A549 (cell line): ENCODE data around the gene PHGDH.

Source experiments
- HOXA7 ChIP-seq: fragments of 250-450 bp; sonication (Bioruptor Pico); IDR thresholded peaks from 2 replicates; pipeline ENCODE4 v1.5.0; 2020; ENCODE audit warnings: mild to moderate bottlenecking, moderate library complexity
- RCOR1 ChIP-seq: fragments of 150-350 bp; IDR thresholded peaks from 2 replicates; pipeline ENCODE4 v1.6.1; 2014; ENCODE audit warnings: antibody characterized with exemption, low read length, low read depth
- ZFP36 ChIP-seq: fragments of 450-650 bp; IDR thresholded peaks from 2 replicates; pipeline ENCODE4 v1.6.1; 2014; ENCODE audit warnings: borderline replicate concordance; ENCODE audit not compliant: partially characterized antibody
- TF ChIP-seq, protein P1 (sequence below): fragments of >200 bp; sonication (Bioruptor Twin); formaldehyde crosslinking; IDR thresholded peaks from 3 replicates; pipeline ENCODE4 v1.5.1; 2016

DNA sequence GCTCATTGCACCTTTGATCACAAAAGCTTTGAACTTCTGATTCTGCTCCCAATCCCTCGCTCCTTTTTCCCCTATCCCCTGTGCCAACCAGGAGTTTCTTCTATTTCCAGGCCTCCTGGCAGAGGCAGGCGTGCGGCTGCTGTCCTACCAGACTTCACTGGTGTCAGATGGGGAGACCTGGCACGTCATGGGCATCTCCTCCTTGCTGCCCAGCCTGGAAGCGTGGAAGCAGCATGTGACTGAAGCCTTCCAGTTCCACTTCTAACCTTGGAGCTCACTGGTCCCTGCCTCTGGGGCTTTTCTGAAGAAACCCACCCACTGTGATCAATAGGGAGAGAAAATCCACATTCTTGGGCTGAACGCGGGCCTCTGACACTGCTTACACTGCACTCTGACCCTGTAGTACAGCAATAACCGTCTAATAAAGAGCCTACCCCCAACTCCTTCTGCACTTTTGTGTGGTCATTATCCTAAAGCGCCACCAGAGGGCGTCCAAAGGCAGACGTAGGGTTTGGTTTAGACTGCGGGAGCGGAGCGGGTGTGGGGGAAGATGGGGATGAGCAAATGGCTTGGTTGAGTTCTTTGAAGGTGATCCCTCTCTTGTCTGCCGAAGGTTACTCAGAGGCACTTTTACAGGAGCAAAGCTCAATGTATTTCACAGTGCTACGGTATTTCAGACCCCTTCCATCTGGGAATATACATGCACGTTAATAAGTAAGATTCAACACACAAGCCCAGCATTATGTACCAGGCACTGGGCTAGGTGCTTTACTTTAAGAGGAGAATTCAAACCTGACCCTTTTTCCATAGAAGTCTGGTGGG, 32.3 kb downstream of the PHGDH start:
- TF ChIP-seq HOXA7 (CRISPR knock-in tag) (no peak), ZFP36 (no peak), RCOR1 (no peak)
- TF ChIP-seq, protein P1, sequence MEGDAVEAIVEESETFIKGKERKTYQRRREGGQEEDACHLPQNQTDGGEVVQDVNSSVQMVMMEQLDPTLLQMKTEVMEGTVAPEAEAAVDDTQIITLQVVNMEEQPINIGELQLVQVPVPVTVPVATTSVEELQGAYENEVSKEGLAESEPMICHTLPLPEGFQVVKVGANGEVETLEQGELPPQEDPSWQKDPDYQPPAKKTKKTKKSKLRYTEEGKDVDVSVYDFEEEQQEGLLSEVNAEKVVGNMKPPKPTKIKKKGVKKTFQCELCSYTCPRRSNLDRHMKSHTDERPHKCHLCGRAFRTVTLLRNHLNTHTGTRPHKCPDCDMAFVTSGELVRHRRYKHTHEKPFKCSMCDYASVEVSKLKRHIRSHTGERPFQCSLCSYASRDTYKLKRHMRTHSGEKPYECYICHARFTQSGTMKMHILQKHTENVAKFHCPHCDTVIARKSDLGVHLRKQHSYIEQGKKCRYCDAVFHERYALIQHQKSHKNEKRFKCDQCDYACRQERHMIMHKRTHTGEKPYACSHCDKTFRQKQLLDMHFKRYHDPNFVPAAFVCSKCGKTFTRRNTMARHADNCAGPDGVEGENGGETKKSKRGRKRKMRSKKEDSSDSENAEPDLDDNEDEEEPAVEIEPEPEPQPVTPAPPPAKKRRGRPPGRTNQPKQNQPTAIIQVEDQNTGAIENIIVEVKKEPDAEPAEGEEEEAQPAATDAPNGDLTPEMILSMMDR: peak; percentile 59
